Endodermal cell (in vitro differentiated cells): ENCODE data around the gene CDH23. TPM values are rescaled to one million over a fixed set of nuclear protein-coding genes. Genes with fewer than 3 reads are reported as not detected.

Experiments
- DNase-seq: peaks from one replicate; pipeline ENCODE4 v3.0.0-alpha.2; 2017
- H3K27ac ChIP-seq: 2 replicates; pipeline ENCODE4 v1.5.1; 2013; ENCODE audit warnings: mild to moderate bottlenecking, low read depth, low read length, moderate library complexity
- H3K27me3 ChIP-seq: 2 replicates; pipeline ENCODE4 v1.6.1; 2013; ENCODE audit warnings: mild to moderate bottlenecking, low read length, moderate library complexity; ENCODE audit not compliant: insufficient read depth, control insufficient read depth, poor library complexity, severe bottlenecking
- H3K36me3 ChIP-seq: 2 replicates; pipeline ENCODE4 v1.7.0; 2013; ENCODE audit warnings: mild to moderate bottlenecking, low read length, moderate library complexity; ENCODE audit not compliant: control insufficient read depth, insufficient read depth
- H3K4me1 ChIP-seq: one replicate; pipeline ENCODE4 v1.7.0; 2013; ENCODE audit warnings: low read length; ENCODE audit not compliant: control insufficient read depth, insufficient read depth
- H3K4me3 ChIP-seq: 2 replicates; pipeline ENCODE4 v1.5.1; 2013; ENCODE audit warnings: mild to moderate bottlenecking, low read length, moderate library complexity
- H3K9ac ChIP-seq: 2 replicates; pipeline ENCODE4 v1.6.1; 2013; ENCODE audit warnings: mild to moderate bottlenecking, low read length, moderate library complexity; ENCODE audit not compliant: poor library complexity, severe bottlenecking; ENCODE audit errors: extremely low read depth
- H3K9me3 ChIP-seq: 2 replicates; pipeline ENCODE4 v1.6.1; 2013; ENCODE audit warnings: mild to moderate bottlenecking, low read length, moderate library complexity; ENCODE audit not compliant: control insufficient read depth
- H3K27ac Mint-ChIP-seq: 2 replicates; pipeline ENCODE4 v1.8.0; 2020; ENCODE audit warnings: mixed read lengths
- H3K27me3 Mint-ChIP-seq: 2 replicates; pipeline ENCODE4 v1.8.0; 2021; ENCODE audit warnings: mild to moderate bottlenecking, mixed read lengths; ENCODE audit not compliant: insufficient read depth
- H3K36me3 Mint-ChIP-seq: 2 replicates; pipeline ENCODE4 v1.8.0; 2020; ENCODE audit warnings: low read depth, mixed read lengths
- H3K4me1 Mint-ChIP-seq: 2 replicates; pipeline ENCODE4 v1.8.0; 2020; ENCODE audit warnings: mixed read lengths
- H3K4me3 Mint-ChIP-seq: 2 replicates; pipeline ENCODE4 v1.8.0; 2020; ENCODE audit warnings: mild to moderate bottlenecking, moderate library complexity, mixed read lengths
- H3K9me3 Mint-ChIP-seq: 2 replicates; pipeline ENCODE4 v1.8.0; 2020; ENCODE audit warnings: mild to moderate bottlenecking, mixed read lengths
- CTCF ChIP-seq: fragments of 200-600 bp; sonication (generic); conservative IDR thresholded peaks from 2 replicates; pipeline ENCODE4 v1.5.0; 2021; ENCODE audit warnings: antibody characterized with exemption, mild to moderate bottlenecking
- WGBS, 2 experiments: methylation state at CpG; one replicate each; pipeline versions ENCODE4 v1.1.5 to v1.1.7; 2013; ENCODE audit warnings: missing lambda C conversion rate in 2 of 2, mixed read lengths in 1 of 2; ENCODE audit not compliant: insufficient coverage in 1 of 2, insufficient read length in 1 of 2; 5-methylcytosine and 5-hydroxymethylcytosine counted together
- total RNA-seq, 2 donors: library from RNA; stranded (reverse); fragmentation: NEBNext Ultra II Directional in 1 of 2; extraction: Animal tissue kit (Norgen Biotek cat#: 25700) in 1 of 2; gene quantifications; 2 replicates in 1 of 2; 3 replicates in 1 of 2; pipeline ENCODE4 v1.2.1, GENCODE V29; 2021

CDH23 gene
- total RNA-seq, 2 donors from 2014 or later, result 2.1 to 4.2 TPM

- Histone ChIP-seq H3K4me1 (peaks cover 4% of the 10 kb centered on the region), H3K9ac (no peak overlapping the region), H3K9me3 (no peaks in the 10 kb centered on the region), H3K36me3 (no peaks in the 10 kb centered on the region), H3K27me3 (no peaks in the 10 kb centered on the region), H3K4me3 (no peak overlapping the region), H3K27ac (no peak overlapping the region)
- Mint-ChIP-seq H3K27me3 (peaks cover 6% of the 10 kb centered on the region), H3K9me3 (peaks cover 2% of the 10 kb centered on the region), H3K27ac (peak overlapping the region; percentile 60), H3K4me1 (peaks cover 10% of the 10 kb centered on the region), H3K4me3 (no peak overlapping the region), H3K36me3 (no peaks in the 10 kb centered on the region)
- TF ChIP-seq CTCF, result no peak
- 93 to 96% methylated on average over 6 to 11 of the region's 11 CpGs for WGBS, 2 experiments
- no peak for DNase-seq
These were observed 329.9 kb downstream of the CDH23 start for GRCh38 chr10:71726580-71727104.

GRCh38 chr10:71727105-71727737, 330.5 kb downstream of the CDH23 start:
- Histone ChIP-seq H3K4me1 (peaks cover 4% of the 10 kb centered on the region), H3K27ac (no peak overlapping the region), H3K36me3 (no peaks in the 10 kb centered on the region), H3K9me3 (no peaks in the 10 kb centered on the region), H3K4me3 (no peak overlapping the region), H3K27me3 (no peaks in the 10 kb centered on the region), H3K9ac (peak overlapping the region; percentile 6)
- no peak overlapping the region for H3K27ac Mint-ChIP-seq
- peaks cover 2% of the 10 kb centered on the region for H3K9me3 Mint-ChIP-seq
- no peak overlapping the region for H3K4me3 Mint-ChIP-seq
- H3K36me3 Mint-ChIP-seq, result no peaks in the 10 kb centered on the region
- peaks cover 4% of the 10 kb centered on the region for H3K27me3 Mint-ChIP-seq
- H3K4me1 Mint-ChIP-seq, result peaks cover 10% of the 10 kb centered on the region
- no peak for DNase-seq
- 87 to 89% methylated on average over 8 to 12 of the region's 12 CpGs for whole genome bisulfite sequencing, 2 experiments
- TF ChIP-seq CTCF, result no peak

- Histone ChIP-seq H3K27ac (no peak overlapping the region), H3K9me3 (no peaks in the 10 kb centered on the region), H3K27me3 (no peaks in the 10 kb centered on the region), H3K4me1 (peaks cover 4% of the 10 kb centered on the region), H3K36me3 (no peaks in the 10 kb centered on the region), H3K4me3 (no peak overlapping the region), H3K9ac (peak overlapping the region; percentile 6)
- Mint-ChIP-seq H3K27me3 (peaks cover 2% of the 10 kb centered on the region), H3K36me3 (no peaks in the 10 kb centered on the region), H3K4me3 (no peak overlapping the region), H3K4me1 (peaks cover 10% of the 10 kb centered on the region), H3K27ac (no peak overlapping the region), H3K9me3 (no peaks in the 10 kb centered on the region)
- WGBS, 2 experiments, result 78 to 90% methylated on average over 4 to 8 of the region's 8 CpGs
- no peak for DNase-seq
- no peak for TF ChIP-seq CTCF
These were observed 331.3 kb downstream of the CDH23 start for GRCh38 chr10:71727738-71728737.
